Measurements from ENCODE around the gene RNASE12.

GRCh38 chr14:20568393-20568792, 22.8 kb downstream of the RNASE12 start:
- no peak for TF ChIP-seq CTCF (IDR thresholded peaks at IDR 0.05)
- no peak for TF ChIP-seq POLR2A (IDR thresholded peaks at IDR 0.05)
